ENCODE results near the gene MSI2.

DNA sequence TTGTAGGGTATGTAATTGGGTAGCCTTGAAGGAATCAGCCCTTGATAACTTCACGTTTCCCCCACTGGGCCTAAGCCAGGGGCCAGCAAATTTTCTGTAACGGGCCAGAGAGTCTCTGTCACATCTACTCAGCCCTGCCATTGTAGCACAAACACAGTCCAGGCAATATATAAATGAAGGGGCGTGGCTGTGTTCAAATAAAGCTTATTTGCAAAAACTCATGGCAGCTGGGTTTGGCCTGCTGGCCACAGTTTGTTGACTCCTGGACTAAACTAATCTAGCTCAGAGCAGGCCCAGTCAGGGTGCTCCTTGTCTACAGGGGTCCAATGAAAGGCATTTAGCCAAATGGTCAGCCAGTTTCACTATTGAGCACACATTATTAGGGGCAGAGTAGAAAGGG, 347.2 kb downstream of the MSI2 start:
- TF ChIP-seq, protein P1, sequence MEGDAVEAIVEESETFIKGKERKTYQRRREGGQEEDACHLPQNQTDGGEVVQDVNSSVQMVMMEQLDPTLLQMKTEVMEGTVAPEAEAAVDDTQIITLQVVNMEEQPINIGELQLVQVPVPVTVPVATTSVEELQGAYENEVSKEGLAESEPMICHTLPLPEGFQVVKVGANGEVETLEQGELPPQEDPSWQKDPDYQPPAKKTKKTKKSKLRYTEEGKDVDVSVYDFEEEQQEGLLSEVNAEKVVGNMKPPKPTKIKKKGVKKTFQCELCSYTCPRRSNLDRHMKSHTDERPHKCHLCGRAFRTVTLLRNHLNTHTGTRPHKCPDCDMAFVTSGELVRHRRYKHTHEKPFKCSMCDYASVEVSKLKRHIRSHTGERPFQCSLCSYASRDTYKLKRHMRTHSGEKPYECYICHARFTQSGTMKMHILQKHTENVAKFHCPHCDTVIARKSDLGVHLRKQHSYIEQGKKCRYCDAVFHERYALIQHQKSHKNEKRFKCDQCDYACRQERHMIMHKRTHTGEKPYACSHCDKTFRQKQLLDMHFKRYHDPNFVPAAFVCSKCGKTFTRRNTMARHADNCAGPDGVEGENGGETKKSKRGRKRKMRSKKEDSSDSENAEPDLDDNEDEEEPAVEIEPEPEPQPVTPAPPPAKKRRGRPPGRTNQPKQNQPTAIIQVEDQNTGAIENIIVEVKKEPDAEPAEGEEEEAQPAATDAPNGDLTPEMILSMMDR (conservative IDR thresholded peaks at IDR 0.05; ENCODE audit: low read length) = no peak
- no peak for TF ChIP-seq EZH2phosphoT487 (IDR thresholded peaks at IDR 0.05; ENCODE audit: borderline replicate concordance, low read depth, low read length)
